ENCODE results near the gene CPXM2. TPM values are rescaled to one million over a fixed set of nuclear protein-coding genes. Genes with fewer than 3 reads are reported as not detected.
A peak's percentile ranks its signal among the peaks of the same experiment; 100 is the strongest.

The CPXM2 gene
- total RNA-seq, 4 donors from 2014 or later, result 56.8 to 150 (median 96.9) TPM

- H3K4me1 ChIP-seq, result peaks cover 0 to 27% (median 16%) of the 10 kb centered on the region in 4 donors
- DNase-seq (ENCODE audit: extremely low spot score), result peak; percentile 55
- no peak overlapping the region for H3K27ac ChIP-seq (replicated peaks in 1 of 4)
- intact Hi-C loops (cut with DNase I), result no loop called here
- no peaks in the 10 kb centered on the region for H3K27me3 ChIP-seq
- H3K9me3 ChIP-seq, result no peaks in the 10 kb centered on the region
- TF ChIP-seq CTCF (IDR thresholded peaks at IDR 0.05), result no peak
- no peak for TF ChIP-seq POLR2A (IDR thresholded peaks at IDR 0.05; ENCODE audit: low read depth)
- TF ChIP-seq EP300 (IDR thresholded peaks at IDR 0.05), result no peak
- no peak for TF ChIP-seq POLR2AphosphoS5 (IDR thresholded peaks at IDR 0.05)
- H3K4me3 ChIP-seq, result no peak overlapping the region
- H3K36me3 ChIP-seq, result peaks cover 0 to 29% (median 11%) of the 10 kb centered on the region in 4 donors
- WGBS, result 88% methylated on average over 5 of the region's 5 CpGs
These were observed 104.0 kb downstream of the CPXM2 start for GRCh38 chr10:123787566-123787965.

- Histone ChIP-seq H3K36me3 (peaks cover 0 to 23% (median 9%) of the 10 kb centered on the region in 4 donors), H3K4me3 (no peak overlapping the region), H3K9me3 (no peaks in the 10 kb centered on the region), H3K27me3 (no peaks in the 10 kb centered on the region), H3K27ac (replicated peaks in 1 of 4) (no peak overlapping the region), H3K4me1 (peaks cover 0 to 34% (median 20%) of the 10 kb centered on the region in 4 donors)
- WGBS, result no CpG with 5 or more reads among the region's 1 CpG
- intact Hi-C loops (cut with DNase I), result no loop called here
- peak; percentile 66 for DNase-seq (ENCODE audit: extremely low spot score)
- TF ChIP-seq CTCF (IDR thresholded peaks at IDR 0.05) (no peak), EP300 (IDR thresholded peaks at IDR 0.05) (no peak), POLR2AphosphoS5 (IDR thresholded peaks at IDR 0.05) (no peak), POLR2A (IDR thresholded peaks at IDR 0.05; ENCODE audit: low read depth) (no peak)
These were observed 104.7 kb downstream of the CPXM2 start for GRCh38 chr10:123786896-123787295.

- no peak overlapping the region for H3K27ac ChIP-seq (replicated peaks in 1 of 4)
- peaks cover 0 to 39% (median 23%) of the 10 kb centered on the region in 4 donors for H3K4me1 ChIP-seq
- TF ChIP-seq POLR2A (IDR thresholded peaks at IDR 0.05; ENCODE audit: low read depth) (no peak), EP300 (IDR thresholded peaks at IDR 0.05) (no peak), POLR2AphosphoS5 (IDR thresholded peaks at IDR 0.05) (no peak), CTCF (IDR thresholded peaks at IDR 0.05) (no peak)
- no peaks in the 10 kb centered on the region for H3K27me3 ChIP-seq
- no peak overlapping the region for H3K4me3 ChIP-seq
- H3K36me3 ChIP-seq, result peaks cover 0 to 17% (median 6%) of the 10 kb centered on the region in 4 donors
- peak; percentile 42 for DNase-seq (ENCODE audit: extremely low spot score)
- H3K9me3 ChIP-seq, result no peaks in the 10 kb centered on the region
- intact Hi-C loops (cut with DNase I), result no loop called here
- 89% methylated on average over 7 of the region's 7 CpGs for WGBS
These were observed 105.3 kb downstream of the CPXM2 start for GRCh38 chr10:123786306-123786705.

- H3K27me3 ChIP-seq, result no peaks in the 10 kb centered on the region
- no peaks in the 10 kb centered on the region for H3K9me3 ChIP-seq
- peaks cover 0 to 54% (median 29%) of the 10 kb centered on the region in 4 donors for H3K4me1 ChIP-seq
- peaks cover 0 to 7% (median 2%) of the 10 kb centered on the region in 4 donors for H3K36me3 ChIP-seq
- H3K27ac ChIP-seq (replicated peaks in 1 of 4), result no peak overlapping the region
- WGBS, result 72% methylated on average over 7 of the region's 7 CpGs
- H3K4me3 ChIP-seq, result no peak overlapping the region
- DNase-seq (ENCODE audit: extremely low spot score), result no peak
- TF ChIP-seq POLR2AphosphoS5 (IDR thresholded peaks at IDR 0.05) (peak in 1 of 2 donors; percentile 18), CTCF (IDR thresholded peaks at IDR 0.05) (no peak)
- intact Hi-C loops (cut with DNase I), result no loop called here
These were observed 107.0 kb downstream of the CPXM2 start for GRCh38 chr10:123784646-123785045.

GRCh38 chr10:123784216-123784615, 107.4 kb downstream of the CPXM2 start:
- no peak for TF ChIP-seq POLR2AphosphoS5 (IDR thresholded peaks at IDR 0.05)
- TF ChIP-seq EP300 (IDR thresholded peaks at IDR 0.05), result no peak
- TF ChIP-seq POLR2A (IDR thresholded peaks at IDR 0.05; ENCODE audit: low read depth), result no peak
- no peak for DNase-seq (ENCODE audit: extremely low spot score)
- WGBS, result 93% methylated on average over 3 of the region's 3 CpGs
- H3K4me1 ChIP-seq, result peaks cover 0 to 59% (median 31%) of the 10 kb centered on the region in 4 donors
- H3K27ac ChIP-seq (replicated peaks in 1 of 4), result peak overlapping the region in 1 of 4 donors; percentile 20
- H3K36me3 ChIP-seq, result peaks cover 0 to 3% (median 1%) of the 10 kb centered on the region in 4 donors
- H3K9me3 ChIP-seq, result no peaks in the 10 kb centered on the region
- intact Hi-C loops (cut with DNase I), result no loop called here
- H3K27me3 ChIP-seq, result no peaks in the 10 kb centered on the region
- no peak overlapping the region for H3K4me3 ChIP-seq

Data from esophagus muscularis mucosa (tissue), 4 donors.